H1 (cell line): ENCODE data around the gene LHFPL2. TPM values are rescaled to one million over a fixed set of nuclear protein-coding genes. Genes with fewer than 3 reads are reported as not detected.

Experiments used
- CTCF ChIA-PET: fragments of 300-600 bp; sonication (Branson Sonifier 250); formaldehyde crosslinking; loops from one replicate; lab custom pipeline; 2021; ENCODE audit not compliant: partially characterized antibody; lab: Charles Lee
- POLR2A ChIA-PET: fragments of 300-600 bp; sonication (Branson Sonifier 250); formaldehyde crosslinking; loops from one replicate; lab custom pipeline; 2021; ENCODE audit warnings: inconsistent platforms; ENCODE audit not compliant: partially characterized antibody; lab: Charles Lee
- DNase-seq, 2 experiments: peaks; one replicate each; pipeline versions ENCODE4 v3.0.0 to v3.0.0-alpha.2; 2010 to 2022; ENCODE audit warnings: low spot score in 2 of 2, low read depth in 1 of 2, mixed read lengths in 1 of 2
- FAIRE-seq: peaks from 2 replicates; lab custom pipeline; 2011; peaks lifted over from hg19 to GRCh38; lab: Jason Lieb, UNC
- H2AFZ ChIP-seq: 2 replicates; pipeline ENCODE4 v1.8.1; 2012; ENCODE audit warnings: low read length, inconsistent platforms
- H2AK5ac ChIP-seq: 2 replicates; pipeline ENCODE4 v1.6.1; 2013; ENCODE audit warnings: low read depth, low read length
- H2BK120ac ChIP-seq: replicated peaks from 2 replicates; pipeline ENCODE3; 2013; ENCODE audit warnings: low read depth, low read length, inconsistent platforms
- H2BK12ac ChIP-seq: 2 replicates; pipeline ENCODE4 v1.6.1; 2013; ENCODE audit warnings: low read depth, low read length
- H2BK15ac ChIP-seq: 2 replicates; pipeline ENCODE4 v1.6.1; 2013; ENCODE audit warnings: low read length
- H2BK20ac ChIP-seq: 2 replicates; pipeline ENCODE4 v1.6.1; 2013; ENCODE audit warnings: low read length
- H2BK5ac ChIP-seq: 2 replicates; pipeline ENCODE4 v1.6.1; 2013; ENCODE audit warnings: low read depth, low read length
- H3K14ac ChIP-seq: 2 replicates; pipeline ENCODE4 v1.6.1; 2013; ENCODE audit warnings: inconsistent platforms; ENCODE audit not compliant: insufficient read length
- H3K18ac ChIP-seq: 2 replicates; pipeline ENCODE4 v1.6.1; 2013; ENCODE audit warnings: low read length; ENCODE audit errors: extremely low read depth
- H3K23ac ChIP-seq: 2 replicates; pipeline ENCODE4 v1.6.1; 2013; ENCODE audit warnings: inconsistent platforms; ENCODE audit not compliant: insufficient read length
- H3K23me2 ChIP-seq: 2 replicates; pipeline ENCODE4 v1.6.1; 2013; ENCODE audit warnings: low read depth, low read length
- H3K27ac ChIP-seq: 2 replicates; pipeline ENCODE4 v1.6.1; 2011; ENCODE audit warnings: low read depth, low read length, inconsistent platforms
- H3K27me3 ChIP-seq, 4 experiments: replicated peaks in 1 of 4; 1 replicate in 1 of 4; 2 replicates in 3 of 4; pipeline versions ENCODE4 v1.6.1 to v1.8.1; 2011 to 2013; ENCODE audit warnings: low read length in 3 of 4, mild to moderate bottlenecking in 3 of 4, inconsistent platforms in 2 of 4, mixed read lengths in 2 of 4, moderate library complexity in 1 of 4; ENCODE audit not compliant: control insufficient read depth in 3 of 4, insufficient read depth in 3 of 4; ENCODE audit errors: extremely low read depth in 1 of 4
- H3K36me3 ChIP-seq, 4 experiments: 2 replicates each; pipeline versions ENCODE4 v1.6.1 to v1.8.1; 2011 to 2013; ENCODE audit warnings: mild to moderate bottlenecking in 4 of 4, low read length in 3 of 4, moderate library complexity in 2 of 4, control low read depth in 1 of 4, inconsistent platforms in 1 of 4; ENCODE audit not compliant: insufficient read depth in 4 of 4, control insufficient read depth in 2 of 4
- H3K4ac ChIP-seq: replicated peaks from 2 replicates; pipeline ENCODE3; 2013; ENCODE audit warnings: low read length, low read depth, mixed read lengths, inconsistent platforms; ENCODE audit not compliant: insufficient read length
- H3K4me1 ChIP-seq, 4 experiments: replicated peaks in 1 of 4; 1 replicate in 1 of 4; 2 replicates in 3 of 4; pipeline versions ENCODE4 v1.6.1 to v1.8.1; 2011 to 2013; ENCODE audit warnings: low read length in 3 of 4, inconsistent platforms in 2 of 4, mixed read lengths in 1 of 4; ENCODE audit not compliant: insufficient read depth in 4 of 4, control insufficient read depth in 3 of 4
- H3K4me2 ChIP-seq, 2 experiments: 2 replicates each; pipeline versions ENCODE4 v1.6.1 to v1.8.1; 2011 to 2013; ENCODE audit warnings: low read depth in 2 of 2, low read length in 2 of 2, control low read depth in 1 of 2, inconsistent platforms in 1 of 2, mild to moderate bottlenecking in 1 of 2; ENCODE audit not compliant: insufficient read depth in 1 of 2
- H3K4me3 ChIP-seq, 4 experiments: fragments of 200-600, 300-600 bp in 1 of 4; sonication (generic), shearing (Covaris generic), sonication (Bioruptor Twin) in 1 of 4; 2 replicates each; pipeline versions ENCODE4 v1.5.1 to v1.8.1; 2011 to 2016; ENCODE audit warnings: low read length in 4 of 4, low read depth in 3 of 4, control low read depth in 2 of 4, inconsistent platforms in 2 of 4, mild to moderate bottlenecking in 2 of 4, mixed read lengths in 1 of 4, moderate library complexity in 1 of 4; ENCODE audit not compliant: insufficient read depth in 2 of 4; ENCODE audit errors: extremely low read depth in 1 of 4
- H3K56ac ChIP-seq: replicated peaks from 2 replicates; pipeline ENCODE3; 2013; ENCODE audit warnings: low read depth, mild to moderate bottlenecking, mixed read lengths, low read length, inconsistent platforms; ENCODE audit not compliant: insufficient read length
- H3K79me1 ChIP-seq: 2 replicates; pipeline ENCODE4 v1.6.1; 2013; ENCODE audit warnings: low read depth, low read length, control low read depth
- H3K79me2 ChIP-seq, 2 experiments: 2 replicates each; pipeline versions ENCODE4 v1.6.1 to v1.8.1; 2012 to 2013; ENCODE audit warnings: low read length in 2 of 2, mild to moderate bottlenecking in 2 of 2, inconsistent platforms in 1 of 2; ENCODE audit not compliant: insufficient read depth in 2 of 2, control insufficient read depth in 1 of 2
- H3K9ac ChIP-seq, 4 experiments: replicated peaks in 1 of 4; 1 replicate in 1 of 4; 2 replicates in 3 of 4; pipeline versions ENCODE4 v1.6.1 to v1.8.1; 2011 to 2013; ENCODE audit warnings: low read depth in 3 of 4, low read length in 3 of 4, control low read depth in 2 of 4, mild to moderate bottlenecking in 2 of 4, moderate library complexity in 2 of 4, inconsistent platforms in 1 of 4; ENCODE audit errors: extremely low read depth in 1 of 4
- H3K9me3 ChIP-seq, 2 experiments: 2 replicates each; pipeline versions ENCODE4 v1.6.1 to v1.8.1; 2012 to 2013; ENCODE audit warnings: mild to moderate bottlenecking in 2 of 2, moderate library complexity in 2 of 2, control low read depth in 1 of 2, inconsistent platforms in 1 of 2, low read depth in 1 of 2, low read length in 1 of 2, mixed read lengths in 1 of 2; ENCODE audit not compliant: insufficient read depth in 2 of 2
- H4K20me1 ChIP-seq, 2 experiments: replicated peaks in 1 of 2; 2 replicates each; pipeline versions ENCODE3 to v1.8.1; 2011 to 2013; ENCODE audit warnings: inconsistent platforms in 2 of 2, low read length in 2 of 2, mild to moderate bottlenecking in 1 of 2; ENCODE audit not compliant: insufficient read depth in 2 of 2, control insufficient read depth in 1 of 2
- H4K5ac ChIP-seq: 2 replicates; pipeline ENCODE4 v1.6.1; 2013; ENCODE audit warnings: low read length, low read depth, mixed read lengths, inconsistent platforms; ENCODE audit not compliant: insufficient read length
- H4K8ac ChIP-seq: 2 replicates; pipeline ENCODE4 v1.8.0; 2013; ENCODE audit warnings: mild to moderate bottlenecking, moderate library complexity, low read length, inconsistent platforms; ENCODE audit not compliant: insufficient read depth; ENCODE audit errors: extremely low read depth
- H4K91ac ChIP-seq: replicated peaks from 2 replicates; pipeline ENCODE3; 2013; ENCODE audit warnings: low read length, mixed read lengths, inconsistent platforms; ENCODE audit not compliant: insufficient read length
- BACH1 ChIP-seq: IDR thresholded peaks from 2 replicates; pipeline ENCODE4 v1.6.1; 2012; ENCODE audit warnings: low read length, improper control_type of control experiment
- CBX5 ChIP-seq: fragments of 300-800, 300-1000 bp; sonication (generic); IDR thresholded peaks from 2 replicates; pipeline ENCODE4 v1.7.1; 2016; ENCODE audit warnings: antibody characterized with exemption, low read length, low read depth
- CHD2 ChIP-seq: IDR thresholded peaks from 2 replicates; pipeline ENCODE4 v1.6.1; 2012; ENCODE audit warnings: low read length, improper control_type of control experiment
- GTF2F1 ChIP-seq: IDR thresholded peaks from 2 replicates; pipeline ENCODE4 v1.6.1; 2012; ENCODE audit warnings: low read depth, low read length, improper control_type of control experiment, borderline replicate concordance
- NANOG ChIP-seq: IDR thresholded peaks from 2 replicates; pipeline ENCODE4 v1.6.1; 2011; ENCODE audit warnings: low read length, low read depth, mild to moderate bottlenecking, inconsistent platforms; ENCODE audit not compliant: insufficient read depth, poor library complexity, severe bottlenecking
- POU5F1 ChIP-seq: IDR thresholded peaks from 2 replicates; pipeline ENCODE4 v1.6.1; 2011; ENCODE audit warnings: low read depth, mild to moderate bottlenecking, low read length, moderate library complexity
- RNF2 ChIP-seq: fragments of 200-900, 300-1000 bp; sonication (generic); IDR thresholded peaks from 2 replicates; pipeline ENCODE4 v1.7.1; 2016; ENCODE audit warnings: borderline replicate concordance, low read depth, mild to moderate bottlenecking, antibody characterized with exemption, low read length; ENCODE audit not compliant: poor library complexity, severe bottlenecking; ENCODE audit errors: missing control alignments
- SP4 ChIP-seq: IDR thresholded peaks from 2 replicates; pipeline ENCODE4 v1.6.1; 2012; ENCODE audit warnings: low read length, inconsistent platforms
- SRF ChIP-seq: IDR thresholded peaks from 2 replicates; pipeline ENCODE4 v1.6.1; 2011; ENCODE audit warnings: mild to moderate bottlenecking, low read depth, low read length, moderate library complexity
- TAF1 ChIP-seq: IDR thresholded peaks from 2 replicates; pipeline ENCODE4 v1.6.1; 2011; ENCODE audit warnings: mild to moderate bottlenecking, low read depth, low read length
- TAF7 ChIP-seq: optimal IDR thresholded peaks from 2 replicates; pipeline ENCODE3; 2011; ENCODE audit warnings: low read depth, mild to moderate bottlenecking, inconsistent platforms, low read length, moderate library complexity, borderline replicate concordance
- YY1 ChIP-seq: IDR thresholded peaks from 2 replicates; pipeline ENCODE4 v1.6.1; 2011; ENCODE audit warnings: low read depth, mild to moderate bottlenecking, low read length
- WGBS, 2 experiments: shearing (Covaris generic) in 1 of 2; methylation state at CpG; one replicate each; pipeline versions ENCODE4 v1.1.6 to v1.1.7; 2013 to 2015; ENCODE audit warnings: low lambda C conversion rate in 2 of 2, mixed read lengths in 2 of 2, inconsistent platforms in 1 of 2, low coverage in 1 of 2, missing lambda C conversion rate in 1 of 2; ENCODE audit not compliant: insufficient replicate concordance in 2 of 2, insufficient coverage in 1 of 2, insufficient read length in 1 of 2; ENCODE audit errors: extremely low coverage in 1 of 2, missing lambda C conversion rate in 1 of 2; 5-methylcytosine and 5-hydroxymethylcytosine counted together
- polyA plus RNA-seq, 7 experiments: library from polyadenylated mRNA; depleted of rRNA in 3 of 7; stranded (reverse) in 5 of 7; unstranded in 2 of 7; fragments of >200 nt in 5 of 7; fragments of 200-250 nt in 2 of 7; gene quantifications; 1 replicate in 5 of 7; 2 replicates in 1 of 7; 4 replicates in 1 of 7; pipeline versions ENCODE4 v1.2.1 to v1.2.3, GENCODE V29; 2011 to 2013; ENCODE audit warnings: missing spikeins in 2 of 7, mixed read lengths in 2 of 7
- total RNA-seq: library from RNA; stranded (reverse); fragmentation: NEBNext Ultra II Directional; extraction: Animal tissue kit (Norgen Biotek cat#: 25700); gene quantifications from 2 replicates; pipeline ENCODE4 v1.2.1, GENCODE V29; 2021
- TF ChIP-seq, protein P1 (sequence below): IDR thresholded peaks from 2 replicates; pipeline ENCODE4 v1.6.1; 2011; ENCODE audit warnings: low read length, improper control_type of control experiment

The LHFPL2 gene
- total and polyA plus RNA-seq, 2 of the 8 experiments (the other 6 are each of a cell fraction or from before 2014, with no cell fraction given) = 9.6 to 43.0 TPM

DNA sequence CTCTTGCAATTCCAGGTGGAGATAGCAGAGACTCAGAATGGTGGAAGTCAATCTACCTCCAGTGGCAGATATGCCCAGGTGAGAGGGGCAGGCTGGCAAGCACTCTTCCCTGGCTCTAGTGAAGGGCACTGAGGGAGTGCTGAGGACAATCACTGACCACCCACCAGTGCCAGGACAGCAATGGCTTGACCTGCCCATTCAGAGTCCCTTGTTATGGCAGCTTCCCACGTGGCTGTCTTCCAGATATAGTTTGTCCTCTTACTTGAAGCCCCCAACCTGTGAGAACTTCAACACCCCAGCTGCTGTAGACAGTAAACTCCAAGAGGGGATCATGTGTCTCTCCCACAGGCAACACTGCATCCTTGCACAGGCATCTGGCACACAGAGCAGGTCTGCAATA lies 104.7 kb downstream of the LHFPL2 start:
- Histone ChIP-seq H2BK20ac (no peak overlapping the region), H2BK5ac (peak overlapping the region; percentile 13; the same call in 1 of the 2 replicates), H3K9ac (no peak overlapping the region), H3K4me2 (peak overlapping the region; percentile 9 to 19; a peak in 2 of 4 replicates), H2BK15ac (0 out of 2 replicates have a peak overlapping the region, but pooled peaks have one; percentile 5), H2AFZ (no peak overlapping the region), H4K20me1 (no peaks in the 10 kb centered on the region), H3K4ac (peak overlapping the region; percentile 39), H3K9me3 (no peaks in the 10 kb centered on the region), H3K4me1 (peaks cover 10 to 29% (median 17%) of the 10 kb centered on the region in 4 experiments), H3K79me1 (peaks cover 2% of the 10 kb centered on the region; the same call in 1 of the 2 replicates), H2BK12ac (no peak overlapping the region), H3K14ac (no peak overlapping the region), H4K8ac (no peak overlapping the region), H2BK120ac (no peak overlapping the region), H4K5ac (no peak overlapping the region), H3K56ac (no peak overlapping the region), H4K91ac (peak overlapping the region; percentile 36), H3K23me2 (no peaks in the 10 kb centered on the region; the same call in 1 of the 2 replicates), H2AK5ac (no peak overlapping the region; the same call in 1 of the 2 replicates), H3K27ac (0 out of 2 replicates have a peak overlapping the region, but pooled peaks have one; percentile 51), H3K36me3 (no peaks in the 10 kb centered on the region), H3K4me3 (no peak overlapping the region), H3K27me3 (no peaks in the 10 kb centered on the region), H3K23ac (no peak overlapping the region), H3K79me2 (peaks cover 0 to 32% of the 10 kb centered on the region in 2 experiments; a peak in 3 of 4 replicates), H3K18ac (no peak overlapping the region)
- 80% methylated on average over 1 of the region's 1 CpG; no CpG with 5 or more reads in 1 of the 2 experiments for WGBS, 2 experiments
- DNase-seq = no peak
- POLR2A ChIA-PET = no interaction called here
- no peak for FAIRE-seq
- CTCF ChIA-PET = interaction anchor here (0.9 to 2.0 kb wide), 7 partner anchors 9 to 355 kb away, joined by 3 to 9 read pairs (median 4); no protein-coding TSS in a partner anchor
- no peak for TF ChIP-seq NANOG
- TF ChIP-seq, protein P1, sequence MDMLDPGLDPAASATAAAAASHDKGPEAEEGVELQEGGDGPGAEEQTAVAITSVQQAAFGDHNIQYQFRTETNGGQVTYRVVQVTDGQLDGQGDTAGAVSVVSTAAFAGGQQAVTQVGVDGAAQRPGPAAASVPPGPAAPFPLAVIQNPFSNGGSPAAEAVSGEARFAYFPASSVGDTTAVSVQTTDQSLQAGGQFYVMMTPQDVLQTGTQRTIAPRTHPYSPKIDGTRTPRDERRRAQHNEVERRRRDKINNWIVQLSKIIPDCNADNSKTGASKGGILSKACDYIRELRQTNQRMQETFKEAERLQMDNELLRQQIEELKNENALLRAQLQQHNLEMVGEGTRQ = no peak
- TF ChIP-seq SP4 = no peak
- no peak for TF ChIP-seq TAF7
- TF ChIP-seq RNF2 = no peak
- TF ChIP-seq CHD2 = no peak
- no peak for TF ChIP-seq CBX5
- no peak for TF ChIP-seq BACH1
- no peak for TF ChIP-seq YY1
- TF ChIP-seq TAF1 = no peak
- no peak for TF ChIP-seq POU5F1
- TF ChIP-seq SRF = no peak
- no peak for TF ChIP-seq GTF2F1
